Loucy (cell line): ENCODE results near the gene GNB3.
A peak's percentile ranks its signal among the peaks of the same experiment; 100 is the strongest.

Source experiments
- H2AFZ ChIP-seq: fragments of 200-600 bp; sonication (generic); 2 replicates; pipeline ENCODE4 v1.6.0; 2016; ENCODE audit warnings: antibody characterized with exemption, mild to moderate bottlenecking, low read length, moderate library complexity
- H3F3A ChIP-seq: fragments of 200-600 bp; 2 replicates; pipeline ENCODE4 v1.6.0; 2016; ENCODE audit warnings: antibody characterized with exemption, low read depth, mild to moderate bottlenecking
- H3K27me3 ChIP-seq: fragments of 200-600 bp; sonication (generic); 2 replicates; pipeline ENCODE4 v1.6.1; 2014; ENCODE audit warnings: low read length, mild to moderate bottlenecking; ENCODE audit not compliant: insufficient read depth, poor library complexity, severe bottlenecking
- H3K36me3 ChIP-seq: fragments of 200-600 bp; sonication (generic); 2 replicates; pipeline ENCODE4 v1.6.1; 2016; ENCODE audit warnings: low read length; ENCODE audit not compliant: insufficient read depth
- H3K4me1 ChIP-seq: fragments of 200-600 bp; sonication (generic); 2 replicates; pipeline ENCODE4 v1.5.1; 2014; ENCODE audit warnings: low read length, mild to moderate bottlenecking; ENCODE audit not compliant: insufficient read depth, poor library complexity, severe bottlenecking
- H3K4me2 ChIP-seq: fragments of 200-600 bp; sonication (generic); 2 replicates; pipeline ENCODE4 v1.6.0; 2014; ENCODE audit warnings: antibody characterized with exemption, low read length, low read depth, mild to moderate bottlenecking; ENCODE audit not compliant: poor library complexity, severe bottlenecking
- H3K4me3 ChIP-seq: fragments of 200-600 bp; sonication (generic); 2 replicates; pipeline ENCODE4 v1.5.1; 2014; ENCODE audit warnings: low read length, mild to moderate bottlenecking, mixed read lengths; ENCODE audit not compliant: poor library complexity, severe bottlenecking
- H3K79me2 ChIP-seq: fragments of 200-600 bp; sonication (generic); 2 replicates; pipeline ENCODE4 v1.6.1; 2014; ENCODE audit warnings: low read length; ENCODE audit not compliant: insufficient read depth
- H3K9ac ChIP-seq: fragments of 200-600 bp; sonication (generic); 2 replicates; pipeline ENCODE4 v1.6.0; 2014; ENCODE audit warnings: mild to moderate bottlenecking, low read depth, low read length, moderate library complexity; ENCODE audit not compliant: poor library complexity, severe bottlenecking
- H3K9me2 ChIP-seq: fragments of 200-600 bp; sonication (generic); replicated peaks from 2 replicates; pipeline ENCODE4 v1.6.1; 2016; ENCODE audit warnings: low read depth, low read length, mixed read lengths
- H3K9me3 ChIP-seq: fragments of 200-600 bp; sonication (generic); 2 replicates; pipeline ENCODE4 v1.6.1; 2014; ENCODE audit warnings: mild to moderate bottlenecking, antibody characterized with exemption, low read length, low read depth; ENCODE audit not compliant: insufficient read depth
- H4K20me1 ChIP-seq: fragments of 200-600 bp; sonication (generic); 2 replicates; pipeline ENCODE4 v1.6.0; 2014; ENCODE audit warnings: antibody characterized with exemption, low read length, mild to moderate bottlenecking; ENCODE audit not compliant: insufficient read depth, poor library complexity, severe bottlenecking
- EZH2phosphoT487 ChIP-seq: fragments of 200-600 bp; IDR thresholded peaks from 2 replicates; pipeline ENCODE4 v1.6.1; 2018; ENCODE audit warnings: antibody characterized with exemption, mild to moderate bottlenecking, moderate library complexity, borderline replicate concordance
- TF ChIP-seq, protein P1 (sequence below): fragments of 200-600 bp; sonication (generic); conservative IDR thresholded peaks from 2 replicates; pipeline ENCODE4 v1.5.1; 2014; ENCODE audit warnings: mild to moderate bottlenecking, antibody characterized with exemption, low read length

GNB3 gene

DNA sequence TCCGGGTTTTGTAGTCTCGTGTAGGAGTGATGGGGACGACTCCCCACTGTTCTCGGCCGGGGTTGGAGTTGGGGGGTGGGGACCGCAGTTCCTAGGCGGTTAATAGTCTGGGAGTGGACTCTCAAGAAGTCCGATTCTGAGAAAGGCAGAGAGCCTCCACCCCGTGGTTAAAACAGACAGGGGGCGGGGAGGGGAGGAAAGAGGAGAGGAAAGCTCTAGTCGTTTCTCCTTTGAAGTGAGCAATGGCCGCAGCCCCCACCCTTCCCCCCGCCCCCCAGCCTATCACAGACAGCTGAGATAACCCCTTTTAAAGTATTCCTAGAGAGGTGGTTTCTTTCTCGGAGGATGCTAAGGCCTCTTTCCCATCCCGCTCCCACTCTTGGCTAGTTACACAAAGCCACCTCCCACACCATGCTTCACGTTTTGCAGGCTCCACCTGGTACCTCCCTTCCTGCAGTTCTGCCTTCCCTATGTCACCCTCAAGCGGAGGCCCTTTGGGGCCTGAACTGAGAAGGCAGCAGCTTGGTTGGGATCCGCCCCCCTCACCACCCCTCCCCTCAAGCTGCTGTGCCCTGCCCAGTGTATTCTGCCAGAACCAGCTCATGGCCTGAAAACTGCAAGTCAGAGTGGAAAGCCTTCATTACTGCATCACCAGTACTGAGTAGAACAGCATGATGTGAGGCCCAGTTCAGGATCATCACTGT is 12.1 kb downstream of the GNB3 start:
- Histone ChIP-seq H3K9ac (peak overlapping the region; percentile 69), H3K36me3 (peaks cover 32% of the 10 kb centered on the region; the same call in 1 of the 2 replicates), H3K79me2 (peaks cover 61% of the 10 kb centered on the region), H3F3A (peaks cover 4% of the 10 kb centered on the region), H2AFZ (0 out of 2 replicates have a peak overlapping the region, but pooled peaks have one; percentile 41), H3K4me2 (peak overlapping the region; percentile 84), H3K27me3 (no peaks in the 10 kb centered on the region), H3K4me1 (peaks cover 42% of the 10 kb centered on the region), H3K4me3 (peak overlapping the region; percentile 82), H4K20me1 (peaks cover 24% of the 10 kb centered on the region), H3K9me2 (no peaks in the 10 kb centered on the region), H3K9me3 (no peaks in the 10 kb centered on the region)
- no peak for TF ChIP-seq EZH2phosphoT487
- TF ChIP-seq, protein P1, sequence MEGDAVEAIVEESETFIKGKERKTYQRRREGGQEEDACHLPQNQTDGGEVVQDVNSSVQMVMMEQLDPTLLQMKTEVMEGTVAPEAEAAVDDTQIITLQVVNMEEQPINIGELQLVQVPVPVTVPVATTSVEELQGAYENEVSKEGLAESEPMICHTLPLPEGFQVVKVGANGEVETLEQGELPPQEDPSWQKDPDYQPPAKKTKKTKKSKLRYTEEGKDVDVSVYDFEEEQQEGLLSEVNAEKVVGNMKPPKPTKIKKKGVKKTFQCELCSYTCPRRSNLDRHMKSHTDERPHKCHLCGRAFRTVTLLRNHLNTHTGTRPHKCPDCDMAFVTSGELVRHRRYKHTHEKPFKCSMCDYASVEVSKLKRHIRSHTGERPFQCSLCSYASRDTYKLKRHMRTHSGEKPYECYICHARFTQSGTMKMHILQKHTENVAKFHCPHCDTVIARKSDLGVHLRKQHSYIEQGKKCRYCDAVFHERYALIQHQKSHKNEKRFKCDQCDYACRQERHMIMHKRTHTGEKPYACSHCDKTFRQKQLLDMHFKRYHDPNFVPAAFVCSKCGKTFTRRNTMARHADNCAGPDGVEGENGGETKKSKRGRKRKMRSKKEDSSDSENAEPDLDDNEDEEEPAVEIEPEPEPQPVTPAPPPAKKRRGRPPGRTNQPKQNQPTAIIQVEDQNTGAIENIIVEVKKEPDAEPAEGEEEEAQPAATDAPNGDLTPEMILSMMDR = no peak

DNA sequence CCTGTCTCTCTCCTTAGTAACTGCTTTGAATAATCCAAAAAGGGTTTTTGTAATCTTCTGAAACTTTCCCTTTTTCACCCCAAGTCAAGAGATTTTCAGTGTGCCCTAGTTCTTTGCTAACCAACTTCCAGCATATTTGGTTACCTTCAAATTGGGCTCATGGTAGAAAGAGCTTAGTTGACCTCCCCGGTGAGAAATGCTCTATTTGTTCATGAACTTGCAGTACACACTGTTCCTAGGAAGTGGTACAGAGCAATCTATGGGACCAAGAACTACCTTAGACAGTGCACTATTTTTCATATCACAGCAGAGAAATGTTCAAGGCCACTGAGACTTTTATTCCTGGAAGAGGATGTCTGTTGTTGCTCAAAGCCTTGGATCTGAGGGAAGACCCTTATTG is 12.9 kb downstream of the GNB3 start:
- Histone ChIP-seq H3F3A (peaks cover 4% of the 10 kb centered on the region), H3K27me3 (no peaks in the 10 kb centered on the region), H2AFZ (no peak overlapping the region), H3K4me1 (peaks cover 37% of the 10 kb centered on the region), H3K79me2 (peaks cover 54% of the 10 kb centered on the region), H3K9me3 (no peaks in the 10 kb centered on the region), H3K4me2 (peak overlapping the region; percentile 84), H3K9me2 (no peaks in the 10 kb centered on the region), H3K4me3 (peak overlapping the region; percentile 82), H3K9ac (peak overlapping the region; percentile 69), H4K20me1 (peaks cover 24% of the 10 kb centered on the region), H3K36me3 (peaks cover 38% of the 10 kb centered on the region)
- TF ChIP-seq, protein P1 = no peak
- TF ChIP-seq EZH2phosphoT487 = no peak

DNA sequence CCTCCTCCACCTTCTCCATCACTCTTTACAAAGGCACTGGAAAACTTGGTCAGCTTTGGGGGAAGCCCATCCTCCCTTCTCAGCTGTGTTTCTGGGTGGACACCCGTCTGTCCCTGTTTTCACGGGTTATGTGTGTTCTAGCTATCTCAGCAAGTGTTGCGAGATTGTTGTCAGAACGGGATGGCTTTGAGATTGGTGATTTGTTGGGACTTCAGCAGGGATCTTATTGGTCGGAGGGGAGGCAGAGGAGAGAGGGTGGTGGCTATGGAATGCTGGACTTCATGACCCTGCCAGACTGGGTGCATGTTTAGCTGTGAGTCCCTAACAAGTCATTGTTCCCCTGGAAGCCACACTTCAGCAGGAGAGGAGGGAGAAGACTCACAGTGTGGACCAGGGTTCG is 13.3 kb downstream of the GNB3 start:
- no peaks in the 10 kb centered on the region for H3K9me2 ChIP-seq
- H3K9me3 ChIP-seq = no peaks in the 10 kb centered on the region
- peaks cover 33% of the 10 kb centered on the region for H3K4me1 ChIP-seq
- peaks cover 50% of the 10 kb centered on the region for H3K79me2 ChIP-seq
- TF ChIP-seq, protein P1 = no peak
- TF ChIP-seq EZH2phosphoT487 = no peak
- H3K27me3 ChIP-seq = no peaks in the 10 kb centered on the region
- H4K20me1 ChIP-seq = peaks cover 24% of the 10 kb centered on the region
- peaks cover 4% of the 10 kb centered on the region for H3F3A ChIP-seq
- peak overlapping the region; percentile 69 for H3K9ac ChIP-seq
- peak overlapping the region; percentile 82 for H3K4me3 ChIP-seq
- H3K4me2 ChIP-seq = peak overlapping the region; percentile 84
- no peak overlapping the region for H2AFZ ChIP-seq
- peaks cover 40% of the 10 kb centered on the region for H3K36me3 ChIP-seq
